H9 (cell line): ENCODE data around the gene OST4. TPM values are rescaled to one million over a fixed set of nuclear protein-coding genes. Genes with fewer than 3 reads are reported as not detected.

Experiments used
- DNase-seq: peaks from one replicate; pipeline ENCODE4 v3.0.0-alpha.2; 2017
- H2AFZ ChIP-seq: one replicate; pipeline ENCODE4 v1.6.1; 2013; ENCODE audit warnings: mild to moderate bottlenecking, low read length, control low read depth, moderate library complexity
- H2AK5ac ChIP-seq: 2 replicates; pipeline ENCODE4 v1.6.1; 2013; ENCODE audit warnings: low read length, control low read depth, mixed read lengths; ENCODE audit not compliant: insufficient read length
- H2BK120ac ChIP-seq: one replicate; pipeline ENCODE4 v1.6.1; 2013; ENCODE audit warnings: low read depth, mild to moderate bottlenecking, low read length, control low read depth, inconsistent platforms; ENCODE audit not compliant: poor library complexity, severe bottlenecking
- H2BK12ac ChIP-seq: 2 replicates; pipeline ENCODE4 v1.6.1; 2013; ENCODE audit warnings: low read length, control low read depth, mixed read lengths, low read depth; ENCODE audit not compliant: insufficient read length
- H2BK15ac ChIP-seq: 2 replicates; pipeline ENCODE4 v1.6.1; 2013; ENCODE audit warnings: low read depth, low read length, control low read depth
- H2BK20ac ChIP-seq: one replicate; pipeline ENCODE4 v1.6.1; 2013; ENCODE audit warnings: low read depth, mild to moderate bottlenecking, low read length, control low read depth, inconsistent platforms; ENCODE audit not compliant: poor library complexity, severe bottlenecking
- H2BK5ac ChIP-seq: 2 replicates; pipeline ENCODE4 v1.6.1; 2013; ENCODE audit warnings: low read length, control low read depth, mixed read lengths; ENCODE audit not compliant: insufficient read length
- H3K14ac ChIP-seq: 2 replicates; pipeline ENCODE4 v1.6.1; 2013; ENCODE audit warnings: low read length, control low read depth; ENCODE audit not compliant: insufficient read depth
- H3K18ac ChIP-seq: 2 replicates; pipeline ENCODE4 v1.6.1; 2013; ENCODE audit warnings: low read depth, mild to moderate bottlenecking, mixed read lengths, low read length, control low read depth; ENCODE audit not compliant: insufficient read length
- H3K23ac ChIP-seq: 2 replicates; pipeline ENCODE4 v1.6.1; 2013; ENCODE audit warnings: low read length, control low read depth, mixed read lengths, low read depth; ENCODE audit not compliant: insufficient read length
- H3K23me2 ChIP-seq: 2 replicates; pipeline ENCODE4 v1.6.1; 2013; ENCODE audit warnings: low read depth, mild to moderate bottlenecking, mixed read lengths, low read length, control low read depth; ENCODE audit not compliant: insufficient read length, poor library complexity, severe bottlenecking
- H3K27ac ChIP-seq: 2 replicates; pipeline ENCODE4 v1.5.1; 2013; ENCODE audit warnings: low read length, control low read depth, mixed read lengths, low read depth; ENCODE audit not compliant: insufficient read length
- H3K27me3 ChIP-seq: 2 replicates; pipeline ENCODE4 v1.6.1; 2013; ENCODE audit warnings: low read length, control low read depth, inconsistent platforms; ENCODE audit not compliant: insufficient read depth
- H3K4ac ChIP-seq: 2 replicates; pipeline ENCODE4 v1.6.1; 2013; ENCODE audit warnings: low read depth, mild to moderate bottlenecking, control low read depth, inconsistent platforms, low read length, moderate library complexity
- H3K4me1 ChIP-seq: 2 replicates; pipeline ENCODE4 v1.6.1; 2013; ENCODE audit warnings: low read length, control low read depth, inconsistent platforms; ENCODE audit not compliant: insufficient read depth
- H3K4me2 ChIP-seq: 2 replicates; pipeline ENCODE4 v1.6.1; 2013; ENCODE audit warnings: low read length, control low read depth, mixed read lengths; ENCODE audit not compliant: insufficient read length, insufficient read depth
- H3K56ac ChIP-seq: 2 replicates; pipeline ENCODE4 v1.6.1; 2013; ENCODE audit warnings: low read depth, mild to moderate bottlenecking, mixed read lengths, low read length, control low read depth; ENCODE audit not compliant: insufficient read length
- H3K79me1 ChIP-seq: 2 replicates; pipeline ENCODE4 v1.6.1; 2013; ENCODE audit warnings: low read depth, mild to moderate bottlenecking, moderate library complexity, low read length, control low read depth, inconsistent platforms; ENCODE audit not compliant: insufficient read depth, poor library complexity, severe bottlenecking
- H3K79me2 ChIP-seq: 2 replicates; pipeline ENCODE4 v1.6.1; 2013; ENCODE audit warnings: low read length, control low read depth, inconsistent platforms; ENCODE audit not compliant: insufficient read depth
- H3K9ac ChIP-seq: 2 replicates; pipeline ENCODE4 v1.6.1; 2013; ENCODE audit warnings: low read length, control low read depth, mixed read lengths; ENCODE audit not compliant: insufficient read length; ENCODE audit errors: extremely low read depth
- H3K9me3 ChIP-seq: one replicate; pipeline ENCODE4 v1.6.1; 2013; ENCODE audit warnings: low read depth, low read length, inconsistent platforms; ENCODE audit not compliant: control insufficient read depth
- H3T11ph ChIP-seq: one replicate; pipeline ENCODE4 v1.6.1; 2013; ENCODE audit warnings: mild to moderate bottlenecking, low read length, control low read depth, inconsistent platforms
- H4K20me1 ChIP-seq: one replicate; pipeline ENCODE4 v1.6.1; 2013; ENCODE audit not compliant: control insufficient read depth, insufficient read length, insufficient read depth
- H4K5ac ChIP-seq: 2 replicates; pipeline ENCODE4 v1.6.1; 2013; ENCODE audit warnings: low read depth, mild to moderate bottlenecking, mixed read lengths, low read length, control low read depth; ENCODE audit not compliant: insufficient read length
- H4K8ac ChIP-seq: replicated peaks from 2 replicates; pipeline ENCODE4 v1.6.1; 2013; ENCODE audit warnings: low read length, control low read depth, mixed read lengths, low read depth; ENCODE audit not compliant: insufficient read length
- H4K91ac ChIP-seq: 2 replicates; pipeline ENCODE4 v1.6.1; 2013; ENCODE audit warnings: low read depth, mild to moderate bottlenecking, moderate library complexity, mixed read lengths, low read length, control low read depth; ENCODE audit not compliant: insufficient read length
- H3K27ac Mint-ChIP-seq, 3 experiments: 2 replicates in 2 of 3; 3 replicates in 1 of 3; pipeline ENCODE4 v1.8.0; 2020 to 2021; ENCODE audit warnings: mixed read lengths in 3 of 3, mild to moderate bottlenecking in 1 of 3, moderate library complexity in 1 of 3
- H3K27me3 Mint-ChIP-seq: 2 replicates; pipeline ENCODE4 v1.8.0; 2021; ENCODE audit warnings: low read depth, mild to moderate bottlenecking, moderate library complexity, mixed read lengths
- H3K36me3 Mint-ChIP-seq, 3 experiments: 2 replicates in 2 of 3; 3 replicates in 1 of 3; pipeline ENCODE4 v1.8.0; 2020 to 2021; ENCODE audit warnings: low read depth in 3 of 3, mixed read lengths in 3 of 3; ENCODE audit not compliant: insufficient read depth in 1 of 3
- H3K4me1 Mint-ChIP-seq, 2 experiments: 2 replicates each; pipeline ENCODE4 v1.8.0; 2020; ENCODE audit warnings: mixed read lengths in 2 of 2
- H3K4me3 Mint-ChIP-seq, 2 experiments: 2 replicates in 1 of 2; 3 replicates in 1 of 2; pipeline ENCODE4 v1.8.0; 2020 to 2021; ENCODE audit warnings: mild to moderate bottlenecking in 2 of 2, mixed read lengths in 2 of 2, moderate library complexity in 1 of 2
- H3K9me3 Mint-ChIP-seq, 2 experiments: 2 replicates in 1 of 2; 3 replicates in 1 of 2; pipeline ENCODE4 v1.8.0; 2020; ENCODE audit warnings: mild to moderate bottlenecking in 2 of 2, mixed read lengths in 2 of 2, moderate library complexity in 1 of 2
- WGBS: extraction: QIAGEN DNeasy Blood & Tissue Kit; methylation state at CpG from one replicate; pipeline ENCODE4 v1.1.7; 2013; ENCODE audit warnings: missing lambda C conversion rate, low lambda C conversion rate, mixed read lengths; ENCODE audit not compliant: insufficient read length; ENCODE audit errors: extremely low coverage; 5-methylcytosine and 5-hydroxymethylcytosine counted together
- total RNA-seq: library from RNA; stranded (reverse); gene quantifications from 2 replicates; pipeline ENCODE4 v1.2.1, GENCODE V29; 2021
- TF ChIP-seq, protein P1 (sequence below): fragments of 200-600 bp; sonication (generic); conservative IDR thresholded peaks from 3 replicates; pipeline ENCODE4 v1.8.0; 2021; ENCODE audit warnings: antibody characterized with exemption, mild to moderate bottlenecking

The OST4 gene
- total RNA-seq, 1 experiment from 2014 or later: 215 TPM

DNA sequence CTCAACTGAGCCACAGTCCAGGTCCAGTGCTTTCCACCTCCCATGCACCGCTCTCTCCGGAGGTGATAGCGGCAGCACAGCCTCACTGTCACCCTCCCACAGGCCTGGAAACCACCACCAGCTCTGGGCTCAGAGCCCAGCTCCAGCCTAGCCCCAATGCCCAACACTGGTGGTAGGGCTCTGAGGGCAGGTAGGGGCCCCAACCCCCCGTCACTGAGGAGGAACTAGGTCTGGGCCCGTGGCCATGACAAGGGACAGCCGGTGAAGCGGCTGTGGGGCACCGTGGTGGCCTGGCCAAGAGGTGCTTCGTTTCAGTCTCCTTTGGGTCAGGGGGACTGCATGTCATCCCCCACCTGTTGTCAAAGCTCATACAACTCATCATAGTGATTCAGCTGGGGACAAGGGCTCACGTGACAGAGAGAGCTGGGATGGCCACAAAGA lies 44.2 kb downstream of the OST4 start:
- H3K14ac ChIP-seq: no peak overlapping the region; the same call in 1 of the 2 replicates
- Mint-ChIP-seq H3K27ac (no peak overlapping the region; a peak in 1 of 7 replicates), H3K4me3 (no peak overlapping the region), H3K36me3 (peaks cover 4 to 19% (median 9%) of the 10 kb centered on the region in 3 experiments), H3K4me1 (peaks cover 7 to 13% of the 10 kb centered on the region in 2 experiments), H3K9me3 (no peaks in the 10 kb centered on the region; a peak in 1 of 5 replicates), H3K27me3 (no peaks in the 10 kb centered on the region; the same call in 1 of the 2 replicates)
- no peak overlapping the region for H2AK5ac ChIP-seq
- no CpG with 5 or more reads among the region's 10 CpGs for WGBS
- no peak overlapping the region for H3K18ac ChIP-seq
- H4K91ac ChIP-seq: no peak overlapping the region
- no peaks in the 10 kb centered on the region for H3K4me1 ChIP-seq
- H3T11ph ChIP-seq: no peak overlapping the region
- no peaks in the 10 kb centered on the region for H3K27me3 ChIP-seq
- H3K79me2 ChIP-seq: no peaks in the 10 kb centered on the region
- no peak overlapping the region for H2BK20ac ChIP-seq
- no peak for DNase-seq
- no peak overlapping the region for H2BK15ac ChIP-seq
- no peak overlapping the region for H2BK120ac ChIP-seq
- no peak overlapping the region for H3K23ac ChIP-seq
- no peaks in the 10 kb centered on the region for H3K79me1 ChIP-seq
- H3K9ac ChIP-seq: no peak overlapping the region
- H3K27ac ChIP-seq: no peak overlapping the region
- H3K23me2 ChIP-seq: no peaks in the 10 kb centered on the region
- no peak overlapping the region for H2BK5ac ChIP-seq
- no peak overlapping the region for H3K4me2 ChIP-seq
- H4K5ac ChIP-seq: no peak overlapping the region
- no peak overlapping the region for H4K8ac ChIP-seq
- H2BK12ac ChIP-seq: no peak overlapping the region
- H3K4ac ChIP-seq: no peak overlapping the region
- H3K9me3 ChIP-seq: no peaks in the 10 kb centered on the region
- no peak overlapping the region for H2AFZ ChIP-seq
- no peak overlapping the region for H3K56ac ChIP-seq
- H4K20me1 ChIP-seq: no peaks in the 10 kb centered on the region
- TF ChIP-seq, protein P1, sequence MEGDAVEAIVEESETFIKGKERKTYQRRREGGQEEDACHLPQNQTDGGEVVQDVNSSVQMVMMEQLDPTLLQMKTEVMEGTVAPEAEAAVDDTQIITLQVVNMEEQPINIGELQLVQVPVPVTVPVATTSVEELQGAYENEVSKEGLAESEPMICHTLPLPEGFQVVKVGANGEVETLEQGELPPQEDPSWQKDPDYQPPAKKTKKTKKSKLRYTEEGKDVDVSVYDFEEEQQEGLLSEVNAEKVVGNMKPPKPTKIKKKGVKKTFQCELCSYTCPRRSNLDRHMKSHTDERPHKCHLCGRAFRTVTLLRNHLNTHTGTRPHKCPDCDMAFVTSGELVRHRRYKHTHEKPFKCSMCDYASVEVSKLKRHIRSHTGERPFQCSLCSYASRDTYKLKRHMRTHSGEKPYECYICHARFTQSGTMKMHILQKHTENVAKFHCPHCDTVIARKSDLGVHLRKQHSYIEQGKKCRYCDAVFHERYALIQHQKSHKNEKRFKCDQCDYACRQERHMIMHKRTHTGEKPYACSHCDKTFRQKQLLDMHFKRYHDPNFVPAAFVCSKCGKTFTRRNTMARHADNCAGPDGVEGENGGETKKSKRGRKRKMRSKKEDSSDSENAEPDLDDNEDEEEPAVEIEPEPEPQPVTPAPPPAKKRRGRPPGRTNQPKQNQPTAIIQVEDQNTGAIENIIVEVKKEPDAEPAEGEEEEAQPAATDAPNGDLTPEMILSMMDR: no peak
